Neural cell (in vitro differentiated cells): ENCODE measurements around the gene PCP4. TPM values are rescaled to one million over a fixed set of nuclear protein-coding genes. Genes with fewer than 3 reads are reported as not detected.

Experiments used
- H2AFZ ChIP-seq: fragments of 200-600, 300-800 bp; sonication (generic), shearing (Covaris generic); 2 replicates; pipeline ENCODE4 v1.6.0; 2014; ENCODE audit warnings: low read depth, mild to moderate bottlenecking, antibody characterized with exemption, low read length, moderate library complexity
- H3F3A ChIP-seq: fragments of 200-600 bp; shearing (Covaris generic); 2 replicates; pipeline ENCODE4 v1.6.1; 2016; ENCODE audit warnings: mild to moderate bottlenecking, moderate library complexity, mixed read lengths, antibody characterized with exemption, low read length; ENCODE audit not compliant: insufficient read depth, poor library complexity, severe bottlenecking
- H3K27ac ChIP-seq: fragments of 200-600, 300-800 bp; sonication (generic), shearing (Covaris generic); 2 replicates; pipeline ENCODE4 v1.5.1; 2014; ENCODE audit warnings: mild to moderate bottlenecking, low read length, moderate library complexity
- H3K27me3 ChIP-seq: fragments of 300-800, 200-600 bp; sonication (generic), shearing (Covaris generic); 2 replicates; pipeline ENCODE4 v1.6.0; 2014; ENCODE audit warnings: mild to moderate bottlenecking, low read depth, low read length, moderate library complexity; ENCODE audit not compliant: insufficient read depth
- H3K36me3 ChIP-seq: fragments of 300-800, 200-600 bp; sonication (generic), shearing (Covaris generic); 2 replicates; pipeline ENCODE4 v1.5.1; 2014; ENCODE audit warnings: mild to moderate bottlenecking, antibody characterized with exemption, low read length, moderate library complexity; ENCODE audit not compliant: insufficient read depth
- H3K4me2 ChIP-seq: fragments of 300-800, 200-600 bp; sonication (generic), shearing (Covaris generic); 2 replicates; pipeline ENCODE4 v1.6.0; 2014; ENCODE audit warnings: mild to moderate bottlenecking, low read length
- H3K4me3 ChIP-seq: fragments of 300-800, 200-600 bp; sonication (generic), shearing (Covaris generic); 2 replicates; pipeline ENCODE4 v1.5.1; 2014; ENCODE audit warnings: mild to moderate bottlenecking, low read length, moderate library complexity
- H3K79me2 ChIP-seq: fragments of 200-600 bp; shearing (Covaris generic); replicated peaks from 2 replicates; pipeline ENCODE4 v1.6.0; 2014; ENCODE audit warnings: mild to moderate bottlenecking, low read length, moderate library complexity; ENCODE audit not compliant: insufficient read depth
- H3K9ac ChIP-seq: fragments of 300-800, 200-600 bp; sonication (generic), shearing (Covaris generic); 2 replicates; pipeline ENCODE4 v1.6.1; 2016; ENCODE audit warnings: mild to moderate bottlenecking, low read length, mixed read lengths
- H3K9me2 ChIP-seq: fragments of 200-600 bp; shearing (Covaris generic); 2 replicates; pipeline ENCODE4 v1.6.1; 2016; ENCODE audit warnings: mild to moderate bottlenecking, low read length, mixed read lengths; ENCODE audit not compliant: insufficient read depth
- H3K9me3 ChIP-seq: fragments of 200-600, 300-800 bp; sonication (generic), shearing (Covaris generic); 2 replicates; pipeline ENCODE4 v1.6.1; 2016; ENCODE audit warnings: mild to moderate bottlenecking, mixed run types, low read length, moderate library complexity, mixed read lengths
- H4K20me1 ChIP-seq: fragments of 200-600 bp; shearing (Covaris generic); 2 replicates; pipeline ENCODE4 v1.6.1; 2016; ENCODE audit warnings: mild to moderate bottlenecking, mixed run types; ENCODE audit not compliant: insufficient read depth
- EP300 ChIP-seq: fragments of 450-650 bp; conservative IDR thresholded peaks from 2 replicates; pipeline ENCODE4 v1.6.1; 2014; ENCODE audit warnings: antibody characterized with exemption, mild to moderate bottlenecking, moderate library complexity; ENCODE audit not compliant: poor library complexity, severe bottlenecking
- EZH2 ChIP-seq: fragments of 200-600, 300-800 bp; shearing (Covaris generic), sonication (generic); IDR thresholded peaks from 2 replicates; pipeline ENCODE4 v1.6.1; 2014; ENCODE audit warnings: antibody characterized with exemption, low read length, borderline replicate concordance, mild to moderate bottlenecking; ENCODE audit not compliant: insufficient read depth, poor library complexity, severe bottlenecking
- MXI1 ChIP-seq: fragments of 450-650 bp; conservative IDR thresholded peaks from 2 replicates; pipeline ENCODE4 v1.6.1; 2014; ENCODE audit warnings: antibody characterized with exemption, mild to moderate bottlenecking; ENCODE audit not compliant: poor library complexity, severe bottlenecking
- POLR2AphosphoS5 ChIP-seq: IDR thresholded peaks from 2 replicates; pipeline ENCODE4 v1.6.1; 2012
- RAD21 ChIP-seq: fragments of 450-650 bp; conservative IDR thresholded peaks from 2 replicates; pipeline ENCODE4 v1.6.1; 2014; ENCODE audit warnings: antibody characterized with exemption, mild to moderate bottlenecking, moderate library complexity
- SMC3 ChIP-seq: fragments of 450-650 bp; conservative IDR thresholded peaks from 2 replicates; pipeline ENCODE4 v1.6.1; 2014; ENCODE audit warnings: antibody characterized with exemption, mild to moderate bottlenecking, moderate library complexity; ENCODE audit not compliant: poor library complexity
- TAF1 ChIP-seq: IDR thresholded peaks from 2 replicates; pipeline ENCODE4 v1.6.1; 2012; ENCODE audit warnings: low read depth
- polyA plus RNA-seq: library from polyadenylated mRNA; depleted of rRNA; stranded (reverse); fragments of >200 nt; gene quantifications from 2 replicates; pipeline ENCODE4 v1.2.3, GENCODE V29; 2014
- TF ChIP-seq, protein P1 (sequence below): fragments of 450-650 bp; IDR thresholded peaks from 2 replicates; pipeline ENCODE4 v1.5.1; 2014; ENCODE audit warnings: antibody characterized with exemption, mild to moderate bottlenecking, moderate library complexity; ENCODE audit not compliant: poor library complexity, severe bottlenecking
- TF ChIP-seq, protein P2 (sequence below): IDR thresholded peaks from 2 replicates; pipeline ENCODE4 v1.6.1; 2012; ENCODE audit warnings: borderline replicate concordance

Gene PCP4
- polyA plus RNA-seq, 1 donor from 2014 or later = 10.1 TPM

DNA sequence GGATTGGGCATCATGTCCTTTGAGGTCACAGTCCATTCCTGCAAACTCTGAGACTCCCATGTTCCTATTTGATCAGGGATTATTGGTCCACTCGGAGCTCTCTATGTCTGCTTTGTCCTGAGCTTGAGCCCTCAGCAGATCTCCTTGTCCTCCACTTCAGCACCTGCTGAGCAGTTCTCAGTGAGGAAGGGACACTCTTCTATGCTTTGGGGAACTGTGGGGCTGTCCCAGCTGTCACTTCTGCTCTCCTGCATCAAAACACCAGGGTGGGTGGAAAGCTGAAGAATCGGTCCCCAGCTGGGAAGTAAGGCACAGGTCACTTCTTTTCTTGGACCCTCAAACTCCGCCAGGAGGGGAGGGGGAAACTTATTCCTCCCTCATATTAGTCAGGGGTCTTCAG is 99.5 kb downstream of the PCP4 start:
- no peaks in the 10 kb centered on the region for H3K36me3 ChIP-seq
- no peaks in the 10 kb centered on the region for H3K9me2 ChIP-seq
- no peaks in the 10 kb centered on the region for H3K79me2 ChIP-seq
- H3K9ac ChIP-seq = no peak overlapping the region
- no peak overlapping the region for H3K4me2 ChIP-seq
- no peaks in the 10 kb centered on the region for H3F3A ChIP-seq
- no peaks in the 10 kb centered on the region for H3K9me3 ChIP-seq
- no peaks in the 10 kb centered on the region for H4K20me1 ChIP-seq
- TF ChIP-seq, protein P1, sequence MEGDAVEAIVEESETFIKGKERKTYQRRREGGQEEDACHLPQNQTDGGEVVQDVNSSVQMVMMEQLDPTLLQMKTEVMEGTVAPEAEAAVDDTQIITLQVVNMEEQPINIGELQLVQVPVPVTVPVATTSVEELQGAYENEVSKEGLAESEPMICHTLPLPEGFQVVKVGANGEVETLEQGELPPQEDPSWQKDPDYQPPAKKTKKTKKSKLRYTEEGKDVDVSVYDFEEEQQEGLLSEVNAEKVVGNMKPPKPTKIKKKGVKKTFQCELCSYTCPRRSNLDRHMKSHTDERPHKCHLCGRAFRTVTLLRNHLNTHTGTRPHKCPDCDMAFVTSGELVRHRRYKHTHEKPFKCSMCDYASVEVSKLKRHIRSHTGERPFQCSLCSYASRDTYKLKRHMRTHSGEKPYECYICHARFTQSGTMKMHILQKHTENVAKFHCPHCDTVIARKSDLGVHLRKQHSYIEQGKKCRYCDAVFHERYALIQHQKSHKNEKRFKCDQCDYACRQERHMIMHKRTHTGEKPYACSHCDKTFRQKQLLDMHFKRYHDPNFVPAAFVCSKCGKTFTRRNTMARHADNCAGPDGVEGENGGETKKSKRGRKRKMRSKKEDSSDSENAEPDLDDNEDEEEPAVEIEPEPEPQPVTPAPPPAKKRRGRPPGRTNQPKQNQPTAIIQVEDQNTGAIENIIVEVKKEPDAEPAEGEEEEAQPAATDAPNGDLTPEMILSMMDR = no peak
- TF ChIP-seq, protein P2, sequence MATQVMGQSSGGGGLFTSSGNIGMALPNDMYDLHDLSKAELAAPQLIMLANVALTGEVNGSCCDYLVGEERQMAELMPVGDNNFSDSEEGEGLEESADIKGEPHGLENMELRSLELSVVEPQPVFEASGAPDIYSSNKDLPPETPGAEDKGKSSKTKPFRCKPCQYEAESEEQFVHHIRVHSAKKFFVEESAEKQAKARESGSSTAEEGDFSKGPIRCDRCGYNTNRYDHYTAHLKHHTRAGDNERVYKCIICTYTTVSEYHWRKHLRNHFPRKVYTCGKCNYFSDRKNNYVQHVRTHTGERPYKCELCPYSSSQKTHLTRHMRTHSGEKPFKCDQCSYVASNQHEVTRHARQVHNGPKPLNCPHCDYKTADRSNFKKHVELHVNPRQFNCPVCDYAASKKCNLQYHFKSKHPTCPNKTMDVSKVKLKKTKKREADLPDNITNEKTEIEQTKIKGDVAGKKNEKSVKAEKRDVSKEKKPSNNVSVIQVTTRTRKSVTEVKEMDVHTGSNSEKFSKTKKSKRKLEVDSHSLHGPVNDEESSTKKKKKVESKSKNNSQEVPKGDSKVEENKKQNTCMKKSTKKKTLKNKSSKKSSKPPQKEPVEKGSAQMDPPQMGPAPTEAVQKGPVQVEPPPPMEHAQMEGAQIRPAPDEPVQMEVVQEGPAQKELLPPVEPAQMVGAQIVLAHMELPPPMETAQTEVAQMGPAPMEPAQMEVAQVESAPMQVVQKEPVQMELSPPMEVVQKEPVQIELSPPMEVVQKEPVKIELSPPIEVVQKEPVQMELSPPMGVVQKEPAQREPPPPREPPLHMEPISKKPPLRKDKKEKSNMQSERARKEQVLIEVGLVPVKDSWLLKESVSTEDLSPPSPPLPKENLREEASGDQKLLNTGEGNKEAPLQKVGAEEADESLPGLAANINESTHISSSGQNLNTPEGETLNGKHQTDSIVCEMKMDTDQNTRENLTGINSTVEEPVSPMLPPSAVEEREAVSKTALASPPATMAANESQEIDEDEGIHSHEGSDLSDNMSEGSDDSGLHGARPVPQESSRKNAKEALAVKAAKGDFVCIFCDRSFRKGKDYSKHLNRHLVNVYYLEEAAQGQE = no peak
- no peak for TF ChIP-seq RAD21
- TF ChIP-seq TAF1 = no peak
- no peak for TF ChIP-seq POLR2AphosphoS5
- no peak for TF ChIP-seq MXI1
- TF ChIP-seq EZH2 = no peak
- no peak for TF ChIP-seq SMC3
- TF ChIP-seq EP300 = no peak
- H3K27me3 ChIP-seq = no peaks in the 10 kb centered on the region
- H3K4me3 ChIP-seq = no peak overlapping the region
- no peak overlapping the region for H2AFZ ChIP-seq
- H3K27ac ChIP-seq = no peak overlapping the region

DNA sequence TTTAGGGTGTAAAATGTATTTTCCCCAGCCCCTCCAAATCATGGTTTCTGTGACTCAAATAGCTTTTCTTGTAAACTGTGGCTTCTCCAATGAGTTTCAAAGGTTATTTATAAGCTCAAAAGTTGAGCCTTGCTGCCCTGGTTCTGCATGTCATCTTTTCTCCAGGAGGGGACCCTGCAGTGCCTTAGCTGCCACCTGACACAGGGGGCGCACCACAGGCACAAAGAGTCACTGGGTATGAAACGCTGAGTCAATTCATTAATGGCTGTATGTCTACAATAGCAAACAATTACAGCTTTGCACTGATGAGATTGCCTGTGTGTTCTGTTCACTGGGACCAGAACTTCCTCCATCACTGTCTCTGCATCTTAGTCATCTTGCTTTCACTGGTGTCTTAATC is 100.8 kb downstream of the PCP4 start:
- no peak overlapping the region for H3K9ac ChIP-seq
- no peak overlapping the region for H3K4me3 ChIP-seq
- H3K4me2 ChIP-seq = no peak overlapping the region
- H4K20me1 ChIP-seq = no peaks in the 10 kb centered on the region
- no peaks in the 10 kb centered on the region for H3F3A ChIP-seq
- H2AFZ ChIP-seq = no peak overlapping the region
- no peaks in the 10 kb centered on the region for H3K36me3 ChIP-seq
- no peak overlapping the region for H3K27ac ChIP-seq
- TF ChIP-seq TAF1 (no peak), RAD21 (no peak), SMC3 (no peak), POLR2AphosphoS5 (no peak), EZH2 (no peak), EP300 (no peak), MXI1 (no peak)
- TF ChIP-seq, protein P2 = no peak
- TF ChIP-seq, protein P1 = no peak
- no peaks in the 10 kb centered on the region for H3K9me2 ChIP-seq
- no peaks in the 10 kb centered on the region for H3K27me3 ChIP-seq
- no peaks in the 10 kb centered on the region for H3K79me2 ChIP-seq
- no peaks in the 10 kb centered on the region for H3K9me3 ChIP-seq
